Stimulated activated CD4-positive, alpha-beta T cell treated with anti-CD3 and anti-CD28 coated beads, TNF-alpha, amount 100 ng/mL, for 48 hours (primary cell): Measurements from ENCODE around the gene RNASEH2C.
"Not testable (repeated sequence)": the region's sequence is repeated elsewhere in the genome, so short reads cannot be mapped to it uniquely, and the experiment has no call there.

ENCODE experiments used
- DNase-seq, 3 donors: peaks; one replicate each; pipeline ENCODE4 v3.0.0-alpha.2; 2020; ENCODE audit warnings: low read depth in 3 of 3

The RNASEH2C gene

DNA sequence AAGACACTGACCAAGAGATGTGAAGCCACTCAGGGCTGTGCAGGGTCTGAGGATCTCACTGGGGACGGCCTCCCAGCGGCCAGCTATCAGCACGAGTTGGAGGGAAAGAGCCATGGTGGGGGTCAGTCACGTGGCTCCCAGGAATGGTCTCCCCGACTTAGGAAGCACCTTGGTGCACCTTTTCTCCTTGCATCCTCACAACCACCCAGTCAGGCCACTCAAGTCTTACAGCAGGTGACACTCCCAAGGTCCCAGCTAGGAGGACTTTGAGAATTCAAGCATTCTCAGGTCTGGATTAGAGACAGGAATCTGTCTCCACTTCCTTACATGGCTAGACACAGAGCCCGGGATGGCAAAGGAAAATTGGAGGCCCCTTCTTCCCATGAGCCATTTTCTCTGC, 2.7 kb downstream of the RNASEH2C start:
- no peak for DNase-seq

DNA sequence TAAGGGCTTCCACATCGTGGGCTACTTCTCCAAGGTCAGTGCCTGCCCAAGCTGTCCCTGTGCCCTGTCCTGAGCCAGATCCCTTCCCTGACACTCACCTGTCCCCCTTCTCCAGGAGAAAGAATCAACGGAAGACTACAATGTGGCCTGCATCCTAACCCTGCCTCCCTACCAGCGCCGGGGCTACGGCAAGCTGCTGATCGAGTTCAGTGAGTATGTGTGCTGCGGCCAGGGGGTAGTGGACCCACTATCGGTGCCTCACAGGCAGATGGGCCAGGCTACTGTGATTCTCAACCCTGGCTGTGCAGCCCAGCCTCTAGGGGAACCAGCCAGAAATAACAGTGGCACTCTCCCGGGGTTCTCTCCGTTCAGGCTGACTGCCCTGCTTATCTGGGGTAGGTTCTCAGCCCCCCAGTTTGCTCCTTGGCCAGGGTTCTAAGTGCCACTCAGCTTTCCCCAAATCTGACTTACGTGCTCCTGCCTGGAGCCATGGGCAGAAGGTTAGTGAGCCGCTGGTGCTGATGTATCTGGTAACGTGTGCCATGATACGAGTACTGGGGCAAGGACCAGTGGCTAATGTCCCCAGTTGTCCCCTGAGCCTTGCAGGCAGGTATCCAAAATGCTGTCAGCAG, 3.7 kb downstream of the RNASEH2C start:
- DNase-seq = no peak

DNA sequence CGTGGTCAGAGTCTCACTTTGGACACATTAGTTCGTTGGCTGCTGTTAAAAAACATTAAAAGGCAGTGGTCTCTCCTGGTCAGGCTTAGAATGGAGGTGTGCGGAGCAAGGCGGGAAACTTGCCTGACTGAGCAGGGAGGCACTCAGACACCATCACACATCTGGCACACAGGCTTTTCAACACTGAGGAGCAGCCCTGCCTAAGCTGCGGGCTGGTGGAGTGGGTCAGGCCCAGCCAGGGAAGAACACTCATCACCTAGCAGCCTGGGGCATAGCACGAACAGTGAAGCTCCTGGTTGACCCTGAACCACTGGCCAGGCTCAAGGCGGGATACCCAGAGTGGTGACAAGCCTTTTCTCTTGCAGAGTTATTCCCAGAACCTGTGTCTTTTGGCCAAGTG, 4.3 kb downstream of the RNASEH2C start:
- DNase-seq = no peak

DNA sequence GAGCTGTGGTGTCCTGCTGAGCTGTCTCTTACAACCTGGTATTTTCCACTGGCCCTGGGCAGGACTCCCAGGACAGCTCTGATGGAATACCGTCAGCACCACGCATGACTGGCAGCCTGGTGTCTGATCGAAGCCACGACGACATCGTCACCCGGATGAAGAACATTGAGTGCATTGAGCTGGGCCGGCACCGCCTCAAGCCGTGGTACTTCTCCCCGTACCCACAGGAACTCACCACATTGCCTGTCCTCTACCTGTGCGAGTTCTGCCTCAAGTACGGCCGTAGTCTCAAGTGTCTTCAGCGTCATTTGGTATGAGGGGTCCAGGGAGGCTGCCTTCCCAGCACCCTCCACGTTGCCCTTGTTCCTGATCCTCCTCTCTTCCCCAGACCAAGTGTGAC, 6.2 kb downstream of the RNASEH2C start:
- no peak for DNase-seq

DNA sequence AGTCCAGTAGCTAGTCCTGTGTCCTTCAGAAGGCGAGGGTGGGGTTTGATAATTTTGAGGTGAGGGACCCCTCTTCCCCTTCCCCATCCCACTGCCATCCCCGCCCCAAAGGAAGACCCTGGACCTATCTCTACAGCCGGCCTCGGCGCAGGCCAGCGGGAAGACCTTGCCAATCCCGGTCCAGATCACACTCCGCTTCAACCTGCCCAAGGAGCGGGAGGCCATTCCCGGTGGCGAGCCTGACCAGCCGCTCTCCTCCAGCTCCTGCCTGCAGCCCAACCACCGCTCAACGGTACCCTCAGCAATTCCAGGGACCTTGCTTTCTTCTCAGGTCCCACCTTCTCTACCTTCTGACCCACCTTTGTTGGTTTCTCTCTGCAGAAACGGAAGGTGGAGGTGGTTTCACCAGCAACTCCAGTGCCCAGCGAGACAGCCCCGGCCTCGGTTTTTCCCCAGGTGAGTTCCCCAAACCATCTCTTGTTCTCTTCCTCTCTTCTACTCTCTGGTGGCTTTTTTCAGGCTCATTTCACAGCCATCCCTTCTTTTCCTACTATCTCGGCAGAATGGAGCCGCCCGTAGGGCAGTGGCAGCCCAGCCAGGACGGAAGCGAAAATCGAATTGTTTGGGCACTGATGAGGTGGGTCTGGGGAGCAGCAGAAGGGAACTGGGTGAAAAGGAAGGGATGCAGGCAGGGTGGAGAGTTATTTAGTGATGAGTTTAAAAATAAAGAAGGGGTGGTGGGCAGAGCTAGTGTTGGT, 7.2 kb downstream of the RNASEH2C start:
- DNase-seq = no peak

DNA sequence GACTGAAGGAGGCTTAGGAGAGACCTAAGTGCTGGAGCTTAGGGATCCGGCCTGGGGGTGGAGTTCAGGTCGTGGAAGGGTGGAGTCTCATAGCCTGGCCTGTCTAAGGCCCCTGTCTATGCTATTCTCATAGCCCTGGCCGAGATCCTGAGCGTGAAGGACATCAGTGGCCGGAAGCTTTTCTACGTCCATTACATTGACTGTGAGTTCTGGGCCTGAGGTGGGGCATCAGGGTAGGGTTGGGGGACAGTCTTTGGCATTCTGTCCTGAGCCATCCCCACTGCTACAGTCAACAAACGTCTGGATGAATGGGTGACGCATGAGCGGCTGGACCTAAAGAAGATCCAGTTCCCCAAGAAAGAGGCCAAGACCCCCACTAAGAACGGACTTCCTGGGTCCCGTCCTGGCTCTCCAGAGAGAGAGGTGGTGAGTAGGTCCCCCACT, 7.9 kb downstream of the RNASEH2C start:
- DNase-seq = no peak

DNA sequence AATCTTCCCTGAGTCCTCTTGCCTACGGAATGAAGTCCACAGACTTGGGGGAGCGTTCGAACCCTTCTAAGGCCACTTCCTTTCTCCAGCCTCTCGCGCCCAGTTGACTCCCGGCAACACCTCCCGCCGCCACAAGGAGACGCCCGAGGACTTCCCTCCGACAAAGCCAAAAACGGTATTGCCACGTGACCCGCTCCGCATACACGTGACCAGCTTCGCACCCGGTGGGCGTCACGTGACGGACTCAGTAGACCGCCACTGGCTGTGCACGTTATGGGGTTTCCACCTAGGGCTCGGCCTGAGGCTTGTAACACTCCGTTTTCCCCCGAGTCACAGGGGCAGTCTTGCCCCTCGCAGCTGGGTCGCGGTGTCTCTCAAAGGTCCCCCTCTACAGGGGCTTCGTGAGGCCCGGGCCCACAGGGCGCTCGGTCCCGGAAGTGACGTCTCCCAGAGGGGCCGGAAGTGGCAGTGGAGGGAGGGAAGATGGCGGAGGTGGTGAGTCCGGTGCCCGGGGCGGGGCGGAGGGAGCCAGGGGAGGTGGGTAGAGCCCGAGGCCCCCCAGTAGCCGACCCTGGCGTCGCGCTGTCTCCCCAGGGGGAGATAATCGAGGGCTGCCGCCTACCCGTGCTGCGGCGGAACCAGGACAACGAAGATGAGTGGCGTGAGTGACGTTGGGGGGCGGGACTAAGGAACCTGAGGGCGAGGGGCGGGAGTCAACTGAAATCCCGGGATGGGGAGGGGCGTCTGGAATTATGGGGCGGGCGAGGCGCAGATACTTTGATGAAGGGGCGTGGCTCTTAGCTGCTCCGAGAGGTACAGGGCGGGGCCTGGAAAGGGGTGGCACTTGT, 8.6 kb downstream of the RNASEH2C start, which contains the start of gene KAT5:
TSS of gene KAT5 (plus strand) at position 468 of the 848 bp plus-strand sequence. CDS start at position 484, 16 bp downstream.
- DNase-seq = peak; percentile 97 to 98 (median 97)

DNA sequence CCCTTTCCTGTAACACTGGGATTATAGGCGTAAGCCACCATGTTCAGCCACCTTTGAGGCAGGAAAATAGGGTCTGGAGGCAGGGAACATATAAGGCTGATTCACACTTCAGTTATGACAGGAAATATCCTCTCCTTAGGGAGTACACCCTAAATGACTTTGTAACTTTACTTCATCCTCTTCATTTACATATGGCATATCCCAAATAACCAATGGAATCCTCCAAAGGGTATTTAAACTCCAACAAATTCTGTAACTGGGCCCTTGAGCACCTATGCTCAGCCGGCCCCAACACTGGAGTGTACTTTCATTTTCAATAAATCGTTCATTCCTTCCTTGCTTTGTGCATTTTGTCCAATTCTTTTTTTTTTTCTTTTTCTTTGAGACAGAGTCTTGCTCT, 10.2 kb downstream of the RNASEH2C start:
- no peak for DNase-seq

DNA sequence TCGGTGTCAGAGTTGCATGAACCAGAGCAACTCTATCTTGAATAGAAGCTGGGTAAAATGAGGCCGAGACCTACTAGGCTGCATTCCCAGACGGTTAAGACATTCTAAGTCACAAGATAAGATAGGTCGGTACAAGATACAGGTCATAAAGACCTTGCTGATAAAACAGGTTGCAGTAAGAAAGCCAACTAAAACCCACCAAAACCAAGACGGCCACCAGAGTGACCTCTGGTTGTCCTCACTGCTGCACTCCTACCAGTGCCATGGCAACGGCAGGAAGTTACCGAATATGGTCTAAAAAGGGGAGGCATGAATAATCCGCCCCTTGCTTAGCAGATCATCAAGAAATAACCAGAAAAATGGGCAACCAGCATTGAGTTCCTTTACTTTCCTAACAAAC, 10.9 kb downstream of the RNASEH2C start:
- DNase-seq = no peak

DNA sequence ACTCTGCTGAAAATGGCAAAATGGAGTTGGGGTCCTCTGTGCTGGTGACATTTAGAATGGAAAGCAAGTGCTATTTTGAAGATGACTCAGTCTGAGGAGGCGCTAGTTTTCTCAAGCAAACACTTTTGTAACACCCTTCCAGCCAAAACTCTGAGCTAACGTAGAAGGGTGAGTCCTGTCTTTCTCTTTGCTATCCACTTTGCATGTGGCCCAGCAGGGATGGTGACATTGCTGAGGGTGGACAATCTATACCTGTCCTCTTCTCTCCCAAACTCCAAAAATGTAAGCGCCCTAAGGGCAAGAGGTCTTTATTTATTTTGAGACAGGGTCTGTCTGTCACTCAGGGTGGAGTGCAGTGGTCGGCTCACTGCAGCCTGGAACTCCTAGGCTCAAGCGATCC, 12.1 kb downstream of the RNASEH2C start:
- no peak for DNase-seq

DNA sequence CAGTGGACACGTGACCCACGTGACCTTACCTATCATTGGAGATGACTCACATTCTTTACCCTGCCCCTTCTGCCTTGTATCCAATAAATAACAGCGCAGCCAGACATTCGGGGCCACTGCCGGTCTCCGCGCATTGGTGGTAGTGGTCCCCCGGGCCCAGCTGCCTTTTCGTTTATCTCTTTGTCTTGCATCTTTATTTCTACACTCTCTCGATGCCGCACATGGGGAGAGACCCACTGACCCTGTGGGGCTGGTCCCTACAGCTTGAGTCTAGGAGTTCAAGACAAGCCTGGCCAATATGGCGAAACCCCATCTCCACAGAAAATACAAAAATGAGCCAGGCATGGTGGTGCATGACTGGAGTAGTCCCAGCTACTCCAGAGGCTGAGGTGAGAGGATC, 13.6 kb downstream of the RNASEH2C start:
- not testable (repeated sequence) for DNase-seq

DNA sequence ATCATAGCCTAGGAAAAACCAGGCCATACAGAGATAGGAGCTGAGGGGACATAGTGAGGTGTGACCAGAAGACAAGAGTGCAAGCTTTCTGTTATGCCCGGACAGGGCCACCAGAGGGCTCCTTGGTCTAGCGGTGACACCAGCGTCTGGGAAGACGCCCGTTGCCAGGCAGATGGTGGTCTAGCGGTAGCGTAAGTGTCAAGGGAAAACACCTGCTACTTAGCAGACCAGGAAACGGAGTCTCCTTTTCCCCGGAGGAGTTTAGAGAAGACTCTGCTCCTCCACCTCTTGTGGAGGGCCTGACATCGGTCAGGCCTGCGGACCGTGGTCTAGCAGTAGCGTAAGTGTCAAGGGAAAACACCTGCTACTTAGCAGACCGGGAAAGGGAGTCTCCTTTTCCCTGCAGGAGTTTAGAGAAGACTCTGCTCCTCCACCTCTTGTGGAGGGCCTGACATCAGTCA, 14.3 kb downstream of the RNASEH2C start:
- peak; percentile 58 to 72 (median 61) for DNase-seq

DNA sequence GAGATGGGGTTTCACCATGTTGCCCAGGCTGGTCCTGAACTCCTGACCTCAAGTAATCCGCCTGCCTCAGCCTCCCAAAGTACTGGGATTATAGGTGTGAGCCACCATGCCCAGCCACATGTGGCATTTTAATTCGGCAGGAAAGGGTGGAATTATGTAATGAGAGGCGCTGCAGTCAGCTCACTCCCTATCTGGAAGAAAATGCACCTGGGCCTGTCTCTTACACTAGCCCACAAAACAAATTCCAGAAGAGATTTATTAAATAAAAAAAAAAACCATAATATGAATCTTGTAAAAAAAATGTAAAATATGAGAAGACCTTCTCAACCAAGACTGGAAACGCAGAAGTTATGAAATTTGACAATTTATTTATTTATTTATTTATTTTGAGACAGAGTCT, 16.8 kb downstream of the RNASEH2C start:
- DNase-seq = no peak

DNA sequence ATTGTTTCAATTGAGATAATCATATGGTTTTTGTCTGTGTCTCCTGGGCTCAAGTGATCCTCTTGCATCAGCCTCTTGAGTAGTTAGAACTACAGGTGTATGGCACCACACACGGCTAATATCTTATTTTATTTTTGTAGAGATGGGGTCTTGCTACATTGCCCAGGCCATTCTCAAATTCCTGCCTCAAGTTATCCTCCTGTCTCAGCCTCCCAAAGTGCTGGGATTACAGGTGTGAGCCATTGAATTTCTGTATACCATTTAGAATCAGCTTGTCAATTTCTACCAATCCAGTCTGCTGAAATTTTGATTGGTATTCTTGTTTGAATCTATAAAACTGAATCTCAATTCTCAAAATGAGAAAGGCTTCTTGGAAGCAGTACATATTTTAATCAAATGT, 18.9 kb downstream of the RNASEH2C start:
- DNase-seq = no peak

DNA sequence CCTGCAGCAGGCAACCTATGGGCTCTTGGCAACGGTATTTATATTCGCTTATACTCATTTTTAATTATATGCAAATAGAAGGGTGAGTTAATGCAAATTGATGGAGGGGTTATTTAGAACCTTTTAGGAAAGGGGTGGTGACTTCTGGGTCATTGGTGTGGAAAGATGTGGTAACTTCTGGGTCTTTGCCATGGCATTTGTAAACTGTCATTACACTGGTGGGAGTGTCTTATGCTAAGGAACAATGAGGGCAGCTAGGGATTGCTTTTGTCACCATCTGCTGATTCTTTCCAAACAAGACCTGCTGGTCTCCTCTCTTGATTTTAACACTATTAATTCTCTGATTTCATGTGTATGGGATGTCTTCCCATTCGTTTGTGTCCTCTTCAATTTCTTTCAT, 20.2 kb downstream of the RNASEH2C start:
- no peak for DNase-seq

DNA sequence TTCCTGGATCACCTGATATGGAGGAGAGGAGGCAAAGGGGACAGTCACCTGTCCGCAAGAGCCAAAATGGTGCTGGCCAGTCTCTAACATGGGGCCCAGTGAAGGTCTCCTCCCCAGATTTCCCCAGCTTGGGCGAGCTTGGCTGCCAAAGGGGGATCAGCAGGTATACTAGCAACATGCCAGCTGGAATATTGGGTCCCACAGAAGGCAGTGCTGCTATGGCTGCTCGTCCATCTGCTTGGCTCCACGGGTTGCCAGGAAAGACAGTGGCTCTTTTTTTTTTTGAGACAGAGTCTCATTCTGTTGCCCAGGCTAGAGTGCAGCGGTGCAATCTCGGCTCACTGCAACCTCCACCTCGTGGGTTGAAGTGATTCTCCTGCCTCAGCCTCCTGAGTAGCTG, 21.3 kb downstream of the RNASEH2C start:
- no peak for DNase-seq

DNA sequence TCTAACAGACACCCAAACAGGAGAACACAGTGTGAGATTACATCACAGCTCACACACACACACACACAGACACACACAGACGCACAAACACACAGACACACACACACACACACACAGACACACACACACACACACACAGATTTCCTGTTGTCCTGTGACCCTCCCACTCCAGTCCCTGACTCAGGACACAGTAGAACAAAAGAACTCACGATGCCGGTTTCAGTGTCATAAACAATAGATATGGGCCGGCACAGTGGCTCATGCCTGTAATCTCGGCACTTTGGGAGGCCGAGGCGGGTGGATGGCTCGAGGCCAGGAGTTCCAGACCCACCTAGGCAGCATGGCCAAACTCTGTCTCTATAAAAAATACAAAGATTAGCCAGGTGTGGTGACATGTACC, 22.4 kb downstream of the RNASEH2C start:
- DNase-seq = no peak

DNA sequence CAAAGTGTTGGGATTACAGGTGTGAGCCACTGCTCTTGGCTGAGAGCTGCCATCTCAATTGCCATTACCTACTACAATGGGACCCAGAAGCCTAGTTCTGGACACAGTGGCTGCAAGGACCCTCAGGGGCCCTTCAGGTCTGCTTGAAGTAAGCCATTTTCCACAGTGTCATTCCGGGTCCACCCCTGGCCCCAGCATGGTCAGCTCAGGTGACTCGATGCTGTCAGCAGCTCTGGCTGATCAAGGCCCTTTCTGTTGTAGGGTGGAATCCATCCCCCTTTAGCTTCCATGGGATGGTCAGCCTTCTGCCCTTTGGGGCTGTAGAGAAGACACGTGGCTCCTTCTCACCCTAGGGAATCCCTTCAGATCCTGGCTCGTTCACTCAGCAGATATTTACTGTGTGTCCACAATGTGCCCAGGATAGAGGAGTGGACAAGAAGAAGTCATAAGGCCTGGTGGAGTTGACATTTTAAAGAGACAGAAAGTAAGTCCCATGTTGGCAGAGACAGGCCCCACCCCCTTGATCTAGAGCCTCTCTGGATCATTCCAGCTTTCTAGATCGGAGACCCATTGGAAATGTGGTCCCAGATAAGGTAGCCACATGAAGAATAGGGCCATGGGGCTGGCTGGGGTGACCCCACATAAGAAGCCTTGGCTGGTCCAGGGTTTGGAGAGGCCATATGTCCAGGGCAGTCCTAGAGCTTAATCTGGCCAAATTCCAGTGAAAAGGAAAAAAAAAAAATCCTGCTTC, 23.6 kb downstream of the RNASEH2C start:
- no peak for DNase-seq

DNA sequence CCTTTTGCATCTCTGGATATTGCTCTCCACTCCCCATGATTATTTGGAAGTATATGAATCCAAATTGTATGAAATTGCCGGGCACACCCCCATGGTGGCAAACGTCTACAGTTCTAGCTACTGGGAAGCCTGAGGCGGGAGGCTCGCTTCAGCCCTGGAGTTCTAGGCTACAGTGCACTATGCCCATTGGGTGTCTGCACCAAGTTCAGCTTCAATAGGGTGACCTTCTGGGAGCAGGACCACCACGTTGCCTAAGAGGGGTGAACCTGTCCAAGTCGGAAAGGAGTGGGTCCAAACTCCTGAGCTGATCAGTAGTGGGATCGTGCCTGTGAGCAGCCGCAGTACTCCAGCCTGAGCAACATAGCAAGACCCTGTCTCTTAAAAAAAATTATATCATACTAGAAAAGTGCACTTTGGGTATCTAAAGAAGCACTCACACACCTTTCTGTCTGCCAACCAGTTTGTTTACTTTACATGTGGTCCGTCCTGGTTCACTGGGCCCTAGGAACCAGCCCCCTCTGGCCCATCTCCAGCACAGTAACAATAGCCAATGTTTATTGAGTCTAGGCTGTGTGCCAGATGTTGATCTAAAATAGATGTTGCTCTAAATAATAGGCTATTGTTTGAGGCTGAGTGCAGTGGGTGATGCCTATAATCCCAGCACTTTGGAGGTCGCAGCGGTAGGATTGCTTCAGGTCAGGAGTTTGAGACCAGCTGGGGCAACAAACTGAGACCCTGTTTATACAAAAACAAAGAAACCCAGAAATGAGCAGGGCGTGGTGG, 24.9 kb downstream of the RNASEH2C start:
- DNase-seq = no peak

DNA sequence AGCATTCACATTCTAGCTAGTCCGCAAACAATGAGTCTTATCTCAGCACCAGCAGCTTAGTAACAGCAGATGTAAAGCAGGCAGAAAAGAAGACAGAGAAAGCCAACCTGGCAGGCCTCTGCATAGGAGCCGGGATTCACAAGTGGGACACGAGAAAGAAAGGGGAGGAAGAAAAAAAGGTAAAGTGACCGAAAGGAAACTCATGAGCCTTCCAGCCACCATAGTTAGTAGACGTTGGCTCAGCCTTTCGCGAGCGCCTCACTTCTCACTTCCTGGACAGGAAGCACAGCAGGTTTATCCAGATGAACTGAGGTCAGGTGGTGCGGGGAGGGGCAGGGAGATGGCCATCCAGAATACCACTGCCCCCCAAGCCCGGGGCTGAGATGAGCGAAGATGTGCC, 28.2 kb downstream of the RNASEH2C start:
- DNase-seq = no peak

DNA sequence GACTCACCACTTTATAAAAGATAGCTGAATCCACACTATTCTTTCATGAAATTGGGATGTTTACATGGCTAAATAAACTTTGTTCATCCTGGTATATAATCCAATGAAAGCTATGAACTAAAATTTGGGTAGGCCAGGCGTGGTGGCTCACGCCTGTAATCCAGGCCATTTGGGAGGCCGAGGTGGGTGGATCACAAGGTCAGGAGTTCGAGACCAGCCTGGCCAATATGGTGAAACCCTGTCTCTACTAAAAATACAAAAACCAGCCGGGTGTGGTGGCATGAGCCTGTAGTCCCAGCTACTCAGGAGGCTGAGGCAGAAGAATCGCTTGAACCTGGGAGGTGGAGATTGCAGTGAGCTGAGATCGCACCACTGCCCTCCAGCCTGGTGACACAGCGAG, 28.8 kb downstream of the RNASEH2C start:
- DNase-seq = not testable (repeated sequence)
